SKM-1 treated with dmso at 0.1 percent for 144 hours (cell line): Measurements from ENCODE around the gene POPDC3.
"Not testable (repeated sequence)": the region's sequence is repeated elsewhere in the genome, so short reads cannot be mapped to it uniquely, and the experiment has no call there.

Experiments used
- DNase-seq: peaks from one replicate; lab custom pipeline; 2025; ENCODE audit not compliant: unreplicated experiment; lab: John Stamatoyannopoulos, UW

Gene POPDC3

GRCh38 chr6:105179244-105180065, at the start of gene POPDC3:
Gene POPDC3 (minus strand): TSS chr6:105180014. CDS start chr6:105161909, 18,105 bp downstream.
- peak; percentile 44 for DNase-seq

GRCh38 chr6:105227295-105227767, 47.5 kb upstream of the POPDC3 start:
- DNase-seq, result no peak

GRCh38 chr6:105226598-105227294, 46.9 kb upstream of the POPDC3 start:
- no peak for DNase-seq

GRCh38 chr6:105223242-105223641, 43.4 kb upstream of the POPDC3 start:
- no peak for DNase-seq

- not testable (repeated sequence) for DNase-seq
Measured at GRCh38 chr6:105221219-105221618, 41.4 kb upstream of the POPDC3 start.

- no peak for DNase-seq
Measured at GRCh38 chr6:105220186-105220585, 40.4 kb upstream of the POPDC3 start.

- not testable (repeated sequence) for DNase-seq
Measured at GRCh38 chr6:105219218-105219617, 39.4 kb upstream of the POPDC3 start.

- no peak for DNase-seq
Measured at GRCh38 chr6:105215506-105215905, 35.7 kb upstream of the POPDC3 start.

- DNase-seq, result no peak
Measured at GRCh38 chr6:105214668-105215067, 34.9 kb upstream of the POPDC3 start.

GRCh38 chr6:105213272-105213671, 33.5 kb upstream of the POPDC3 start:
- no peak for DNase-seq

- no peak for DNase-seq
Measured at GRCh38 chr6:105212587-105212986, 32.8 kb upstream of the POPDC3 start.

- no peak for DNase-seq
Measured at GRCh38 chr6:105211831-105212230, 32.0 kb upstream of the POPDC3 start.

- no peak for DNase-seq
Measured at GRCh38 chr6:105210932-105211531, 31.2 kb upstream of the POPDC3 start.

- DNase-seq, result no peak
Measured at GRCh38 chr6:105209950-105210706, 30.3 kb upstream of the POPDC3 start.

GRCh38 chr6:105207524-105208269, 27.9 kb upstream of the POPDC3 start:
- no peak for DNase-seq

- DNase-seq, result no peak
Measured at GRCh38 chr6:105204768-105205167, 25.0 kb upstream of the POPDC3 start.

GRCh38 chr6:105204331-105204730, 24.5 kb upstream of the POPDC3 start:
- DNase-seq, result no peak

GRCh38 chr6:105202486-105202885, 22.7 kb upstream of the POPDC3 start:
- no peak for DNase-seq

- DNase-seq, result no peak
Measured at GRCh38 chr6:105200133-105200730, 20.4 kb upstream of the POPDC3 start.

GRCh38 chr6:105199711-105200110, 19.9 kb upstream of the POPDC3 start:
- DNase-seq, result no peak
